GM12875 (cell line): ENCODE results near the gene SPIB.

ENCODE experiments used
- H3K4me3 ChIP-seq: one replicate; pipeline ENCODE4 v1.5.1; 2011; ENCODE audit warnings: low read depth, low read length, control low read depth
- CTCF ChIP-seq: IDR thresholded peaks from 2 replicates; pipeline ENCODE4 v1.5.1; 2011; ENCODE audit warnings: low read depth, mild to moderate bottlenecking, control low read depth, inconsistent platforms, low read length, moderate library complexity, borderline replicate concordance; ENCODE audit not compliant: insufficient read depth

The SPIB gene

GRCh38 chr19:50406156-50406820, 12.4 kb upstream of the SPIB start:
- no peak for TF ChIP-seq CTCF
- no peak overlapping the region for H3K4me3 ChIP-seq

GRCh38 chr19:50406829-50407228, 11.9 kb upstream of the SPIB start:
- TF ChIP-seq CTCF: no peak
- no peak overlapping the region for H3K4me3 ChIP-seq

DNA sequence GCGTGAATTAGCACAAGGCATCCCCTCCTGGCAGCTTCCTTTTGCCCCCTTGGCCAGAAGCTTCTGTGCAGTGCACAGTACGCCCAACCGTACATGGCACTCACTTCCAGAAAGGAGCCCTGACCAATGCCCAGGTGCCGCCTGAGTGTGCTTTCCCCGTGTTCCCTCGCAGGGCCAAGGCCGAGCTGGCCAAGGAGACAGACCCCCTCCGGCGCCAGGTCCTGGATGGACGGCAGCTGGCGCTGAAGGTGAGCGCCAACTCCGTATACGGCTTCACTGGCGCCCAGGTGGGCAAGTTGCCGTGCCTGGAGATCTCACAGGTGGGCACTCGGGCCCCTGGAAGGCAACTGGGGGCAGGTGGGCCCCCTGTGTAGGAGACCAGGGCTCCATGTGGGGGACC, 9.4 kb upstream of the SPIB start:
- no peak overlapping the region for H3K4me3 ChIP-seq
- TF ChIP-seq CTCF: no peak

- TF ChIP-seq CTCF: no peak
- no peak overlapping the region for H3K4me3 ChIP-seq
These were observed 8.6 kb upstream of the SPIB start for GRCh38 chr19:50410109-50410508.

DNA sequence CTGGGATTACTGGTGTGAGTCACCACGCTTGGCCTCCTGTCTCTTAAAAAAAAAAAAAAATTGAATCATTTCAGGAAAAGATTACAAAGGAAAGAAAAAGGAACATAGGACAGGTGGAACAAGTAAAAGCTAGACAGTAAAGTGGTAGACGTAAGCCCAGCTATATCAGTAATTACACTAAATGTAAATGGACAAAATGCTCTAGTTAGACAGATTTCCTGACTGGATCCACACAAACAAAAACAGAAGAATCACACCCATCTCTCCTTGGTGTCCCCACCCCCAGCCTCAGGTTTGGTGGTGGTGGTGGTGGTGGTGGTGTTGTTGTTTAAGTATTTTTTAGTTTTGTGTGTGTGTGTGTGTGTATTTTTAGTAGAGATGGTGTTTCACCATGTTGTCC, 6.3 kb upstream of the SPIB start:
- TF ChIP-seq CTCF: no peak
- no peak overlapping the region for H3K4me3 ChIP-seq

- TF ChIP-seq CTCF: no peak
- H3K4me3 ChIP-seq: no peak overlapping the region
These were observed 5.6 kb upstream of the SPIB start for GRCh38 chr19:50413096-50413495.

- no peak overlapping the region for H3K4me3 ChIP-seq
These were observed 5.2 kb upstream of the SPIB start for GRCh38 chr19:50413531-50413930.

More at GRCh38 chr19:50413531-50413930, 5.2 kb upstream of the SPIB start:
- no peak for TF ChIP-seq CTCF
